ENCODE data around the gene ZNF384.

ZNF384 gene

DNA sequence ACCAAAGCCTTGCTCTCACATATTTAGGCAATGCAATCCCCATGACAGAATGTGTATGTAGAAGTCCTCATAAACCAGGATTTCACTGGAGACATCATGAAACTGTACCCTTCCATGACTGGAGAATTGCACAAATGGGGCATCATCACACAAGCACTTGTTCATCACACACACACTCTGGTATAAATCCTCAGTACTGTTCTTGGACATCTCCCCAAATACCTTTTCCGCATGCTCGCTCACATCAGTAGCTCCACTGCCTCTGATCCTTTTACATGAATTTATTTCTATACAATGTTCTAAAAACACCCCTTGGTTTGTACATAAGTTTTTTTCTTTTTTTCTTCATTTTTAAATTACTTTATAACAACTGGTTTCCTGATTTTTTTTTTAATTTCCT is 23.0 kb downstream of the ZNF384 start:
- TF ChIP-seq, protein P1, sequence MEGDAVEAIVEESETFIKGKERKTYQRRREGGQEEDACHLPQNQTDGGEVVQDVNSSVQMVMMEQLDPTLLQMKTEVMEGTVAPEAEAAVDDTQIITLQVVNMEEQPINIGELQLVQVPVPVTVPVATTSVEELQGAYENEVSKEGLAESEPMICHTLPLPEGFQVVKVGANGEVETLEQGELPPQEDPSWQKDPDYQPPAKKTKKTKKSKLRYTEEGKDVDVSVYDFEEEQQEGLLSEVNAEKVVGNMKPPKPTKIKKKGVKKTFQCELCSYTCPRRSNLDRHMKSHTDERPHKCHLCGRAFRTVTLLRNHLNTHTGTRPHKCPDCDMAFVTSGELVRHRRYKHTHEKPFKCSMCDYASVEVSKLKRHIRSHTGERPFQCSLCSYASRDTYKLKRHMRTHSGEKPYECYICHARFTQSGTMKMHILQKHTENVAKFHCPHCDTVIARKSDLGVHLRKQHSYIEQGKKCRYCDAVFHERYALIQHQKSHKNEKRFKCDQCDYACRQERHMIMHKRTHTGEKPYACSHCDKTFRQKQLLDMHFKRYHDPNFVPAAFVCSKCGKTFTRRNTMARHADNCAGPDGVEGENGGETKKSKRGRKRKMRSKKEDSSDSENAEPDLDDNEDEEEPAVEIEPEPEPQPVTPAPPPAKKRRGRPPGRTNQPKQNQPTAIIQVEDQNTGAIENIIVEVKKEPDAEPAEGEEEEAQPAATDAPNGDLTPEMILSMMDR (IDR thresholded peaks at IDR 0.05; ENCODE audit: low read depth, low read length, missing control alignments): no peak
- H3K4me3 ChIP-seq (replicated peaks; ENCODE audit: low read depth, low read length): no peak overlapping the region
- DNase-seq (ENCODE audit: extremely low read depth, low read depth): no peak

DNA sequence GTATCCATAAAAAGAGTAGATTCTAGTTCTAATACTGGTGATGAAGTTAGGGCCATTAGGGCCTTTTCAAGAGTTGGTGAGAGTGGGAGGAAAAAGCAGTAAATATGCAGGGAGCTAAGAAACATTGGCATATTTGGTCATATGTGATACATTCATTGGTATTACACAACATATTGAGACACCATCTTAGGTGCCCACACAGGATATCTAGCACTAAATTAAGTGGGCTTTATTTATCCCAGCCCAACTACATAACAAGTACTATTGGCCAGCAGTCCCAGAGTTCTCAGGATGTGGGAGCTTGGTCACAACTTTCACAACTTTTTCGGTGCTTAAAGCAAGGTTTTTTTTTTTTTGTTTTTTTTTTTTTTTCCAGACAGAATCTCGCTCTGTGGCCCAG is 24.3 kb downstream of the ZNF384 start:
- no peak overlapping the region for H3K4me3 ChIP-seq (replicated peaks; ENCODE audit: low read depth, low read length)
- TF ChIP-seq, protein P1 (IDR thresholded peaks at IDR 0.05; ENCODE audit: low read depth, low read length, missing control alignments): no peak
- DNase-seq (ENCODE audit: extremely low read depth, low read depth): no peak

DNA sequence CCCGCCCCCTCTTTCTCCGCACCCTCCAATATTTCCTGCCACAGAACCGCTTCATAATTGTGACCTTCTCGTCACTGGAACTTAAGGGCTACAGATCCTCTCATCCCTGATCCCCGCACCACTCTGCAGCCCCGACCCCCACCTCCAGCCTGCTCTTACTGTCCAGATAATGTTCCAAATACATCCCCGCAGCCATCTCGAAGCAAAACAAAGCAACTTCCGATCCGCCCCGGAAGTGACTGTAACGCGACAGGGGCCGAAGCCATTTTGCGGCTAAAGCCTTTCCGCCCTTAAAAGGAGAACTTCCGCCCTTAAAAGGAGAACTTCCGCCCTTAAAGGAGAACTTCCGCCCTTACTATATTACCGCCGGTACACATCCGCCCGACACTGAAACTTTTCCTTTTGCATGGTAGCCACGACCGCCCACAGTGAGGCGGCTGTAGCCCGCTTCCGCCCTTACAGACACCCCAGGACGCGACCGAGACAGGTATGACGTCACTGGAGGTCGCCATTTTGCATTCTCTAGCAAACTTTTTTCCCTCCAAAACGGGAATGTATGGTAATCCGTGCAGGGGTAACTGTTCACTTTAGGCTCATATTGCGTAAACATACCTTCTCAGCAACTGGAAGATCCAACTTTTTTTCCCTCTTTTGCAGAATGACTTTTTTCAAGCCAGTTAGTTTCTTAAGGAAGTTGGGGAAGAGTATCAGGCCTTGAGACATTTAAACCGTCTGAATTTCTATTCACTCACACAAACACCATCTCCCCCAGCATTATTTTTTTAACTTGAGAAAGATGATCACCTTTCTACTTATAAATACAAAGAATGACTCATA is 26.1 kb downstream of the ZNF384 start, which contains the start of gene ING4:
ING4 (minus strand) TSS at position 214 of the 837 bp plus-strand sequence; CDS start at position 196, 18 bp downstream.
- DNase-seq (ENCODE audit: extremely low read depth, low read depth): peak; percentile 99
- TF ChIP-seq, protein P1 (IDR thresholded peaks at IDR 0.05; ENCODE audit: low read depth, low read length, missing control alignments): no peak
- H3K4me3 ChIP-seq (replicated peaks; ENCODE audit: low read depth, low read length): peak within 1 kb of the TSS; percentile 88

DNA sequence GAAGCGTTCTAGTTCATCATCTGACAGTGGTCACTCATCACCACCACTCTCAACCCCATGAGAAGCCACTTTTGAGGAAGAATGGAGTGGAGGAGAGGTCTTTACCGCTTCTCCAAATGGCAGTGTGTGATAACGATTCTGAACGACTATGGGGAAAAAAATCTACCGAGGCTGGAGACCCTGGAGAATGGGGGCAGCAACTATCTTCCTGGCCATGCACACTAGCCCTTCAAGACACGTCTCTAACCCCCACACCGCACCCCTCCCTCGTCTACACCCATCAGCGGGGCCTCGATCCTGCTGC is 26.6 kb downstream of the ZNF384 start:
- TF ChIP-seq, protein P1 (IDR thresholded peaks at IDR 0.05; ENCODE audit: low read depth, low read length, missing control alignments): no peak
- no peak for DNase-seq (ENCODE audit: extremely low read depth, low read depth)

DNA sequence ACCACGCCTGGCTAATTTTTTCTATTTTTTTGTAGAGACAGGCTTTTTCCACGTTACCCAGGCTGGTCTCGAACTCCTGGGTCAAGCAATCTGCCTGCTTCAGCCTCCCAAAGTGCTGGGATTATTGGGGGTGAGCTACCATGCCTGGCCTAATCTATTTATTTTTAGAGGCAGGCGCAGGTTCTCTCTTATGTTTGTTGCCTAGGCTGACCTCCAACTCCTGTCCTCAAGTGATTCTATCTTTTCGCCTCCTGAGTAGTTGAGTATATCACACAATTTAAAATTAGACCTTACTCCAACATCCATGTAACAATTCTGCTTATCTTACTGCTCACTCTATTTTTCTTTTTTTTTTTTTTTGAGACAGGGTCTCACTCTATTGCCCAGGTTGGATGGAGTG is 35.2 kb downstream of the ZNF384 start:
- DNase-seq (ENCODE audit: extremely low read depth, low read depth): no peak
- no peak overlapping the region for H3K4me3 ChIP-seq (replicated peaks; ENCODE audit: low read depth, low read length)
- TF ChIP-seq, protein P1 (IDR thresholded peaks at IDR 0.05; ENCODE audit: low read depth, low read length, missing control alignments): no peak

More for the DNA sequence above, 26.6 kb downstream of the ZNF384 start:
- peak overlapping the region; percentile 88 for H3K4me3 ChIP-seq (replicated peaks; ENCODE audit: low read depth, low read length)

DNA sequence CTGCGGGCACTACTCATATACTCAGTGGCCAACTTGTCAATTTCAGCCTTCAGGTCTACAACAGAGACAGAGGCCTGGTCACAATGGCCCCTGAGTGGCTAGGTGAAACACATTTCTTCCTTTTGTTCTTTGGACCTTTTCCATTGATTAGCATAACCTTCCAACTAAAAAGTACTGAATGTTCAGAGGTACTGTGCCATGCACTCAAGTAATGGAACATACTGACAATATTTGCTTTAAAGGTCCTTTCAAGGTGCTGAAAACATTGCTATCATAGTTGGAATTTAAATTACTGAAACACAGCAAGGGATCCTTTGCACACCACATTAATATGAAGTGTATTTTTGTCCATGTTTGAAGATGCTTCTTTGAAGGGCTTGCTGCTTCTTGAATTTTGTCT is 35.8 kb downstream of the ZNF384 start:
- H3K4me3 ChIP-seq (replicated peaks; ENCODE audit: low read depth, low read length): no peak overlapping the region
- TF ChIP-seq, protein P1 (IDR thresholded peaks at IDR 0.05; ENCODE audit: low read depth, low read length, missing control alignments): no peak
- DNase-seq (ENCODE audit: extremely low read depth, low read depth): no peak

All from HFF-Myc (cell line).